ENCODE measurements around the gene CTNNB1.

Gene CTNNB1

DNA sequence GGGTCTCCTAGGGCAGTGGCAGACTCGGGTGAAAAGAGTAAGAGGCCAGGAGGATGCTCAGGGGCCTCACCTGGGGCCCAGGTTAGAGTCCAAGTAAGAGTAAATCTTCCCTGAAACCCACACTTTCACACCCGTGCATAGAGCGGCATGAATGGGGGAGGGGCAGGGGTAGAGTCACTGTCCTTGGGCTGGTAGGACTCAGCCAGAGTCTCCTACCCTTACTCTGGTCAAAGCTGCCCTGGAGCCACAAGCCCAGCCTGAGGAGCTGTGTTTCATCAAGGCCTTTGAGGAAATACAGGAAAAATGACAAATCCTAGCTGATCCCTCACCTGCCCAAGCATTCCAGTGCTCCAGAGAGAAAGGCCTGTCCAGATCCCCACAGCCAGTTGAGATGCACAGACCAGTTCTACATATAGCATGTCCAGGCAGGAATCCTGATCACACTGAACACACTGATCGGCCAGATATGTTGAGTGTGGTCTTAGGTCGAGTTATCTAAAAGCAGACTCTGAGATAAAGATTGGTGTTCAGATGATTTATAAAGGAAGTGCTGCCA, 16.7 kb upstream of the CTNNB1 start:
- Histone ChIP-seq H3K4me3 (ENCODE audit: low read depth in 1 of 2, low read length in 1 of 2) (no peak overlapping the region), H3K27me3 (peaks cover 4% of the 10 kb centered on the region), H3K4me1 (ENCODE audit: control insufficient read depth in 1 of 2, insufficient read depth in 1 of 2, low read depth in 1 of 2, low read length in 1 of 2) (no peaks in the 10 kb centered on the region), H3K9me3 (no peaks in the 10 kb centered on the region), H3K27ac (no peak overlapping the region), H3K36me3 (no peaks in the 10 kb centered on the region)
- TF ChIP-seq, protein P1, sequence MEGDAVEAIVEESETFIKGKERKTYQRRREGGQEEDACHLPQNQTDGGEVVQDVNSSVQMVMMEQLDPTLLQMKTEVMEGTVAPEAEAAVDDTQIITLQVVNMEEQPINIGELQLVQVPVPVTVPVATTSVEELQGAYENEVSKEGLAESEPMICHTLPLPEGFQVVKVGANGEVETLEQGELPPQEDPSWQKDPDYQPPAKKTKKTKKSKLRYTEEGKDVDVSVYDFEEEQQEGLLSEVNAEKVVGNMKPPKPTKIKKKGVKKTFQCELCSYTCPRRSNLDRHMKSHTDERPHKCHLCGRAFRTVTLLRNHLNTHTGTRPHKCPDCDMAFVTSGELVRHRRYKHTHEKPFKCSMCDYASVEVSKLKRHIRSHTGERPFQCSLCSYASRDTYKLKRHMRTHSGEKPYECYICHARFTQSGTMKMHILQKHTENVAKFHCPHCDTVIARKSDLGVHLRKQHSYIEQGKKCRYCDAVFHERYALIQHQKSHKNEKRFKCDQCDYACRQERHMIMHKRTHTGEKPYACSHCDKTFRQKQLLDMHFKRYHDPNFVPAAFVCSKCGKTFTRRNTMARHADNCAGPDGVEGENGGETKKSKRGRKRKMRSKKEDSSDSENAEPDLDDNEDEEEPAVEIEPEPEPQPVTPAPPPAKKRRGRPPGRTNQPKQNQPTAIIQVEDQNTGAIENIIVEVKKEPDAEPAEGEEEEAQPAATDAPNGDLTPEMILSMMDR (IDR thresholded peaks at IDR 0.05), result no peak

DNA sequence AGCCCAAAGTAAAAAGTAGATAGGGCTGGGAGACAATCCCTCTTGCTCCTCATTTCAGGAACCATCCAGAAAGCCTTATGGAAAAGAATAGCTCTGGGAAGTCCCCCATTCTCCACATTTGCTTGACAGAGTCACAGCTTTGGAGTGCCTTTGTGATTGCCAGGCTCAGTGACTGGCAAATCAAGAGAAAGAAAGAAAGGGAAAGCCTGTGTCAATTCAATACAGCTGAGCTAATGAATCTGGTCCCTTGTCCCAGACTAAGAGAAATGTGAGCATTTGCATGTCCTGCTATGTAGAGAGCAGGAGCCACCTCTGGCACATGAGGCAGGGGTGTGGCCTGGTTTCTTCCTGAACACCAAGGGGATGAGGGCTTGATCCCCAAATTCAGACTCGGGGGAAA, 14.9 kb upstream of the CTNNB1 start:
- H3K36me3 ChIP-seq, result no peaks in the 10 kb centered on the region
- TF ChIP-seq, protein P1 (IDR thresholded peaks at IDR 0.05), result no peak
- no peaks in the 10 kb centered on the region for H3K9me3 ChIP-seq

GRCh38 chr3:41186297-41186696, 13.0 kb upstream of the CTNNB1 start:
- peaks cover 4% of the 10 kb centered on the region for H3K27me3 ChIP-seq
- no peaks in the 10 kb centered on the region for H3K36me3 ChIP-seq
- H3K9me3 ChIP-seq, result no peaks in the 10 kb centered on the region
- peaks cover 0 to 4% of the 10 kb centered on the region in 2 experiments for H3K4me1 ChIP-seq (ENCODE audit: control insufficient read depth in 1 of 2, insufficient read depth in 1 of 2, low read depth in 1 of 2, low read length in 1 of 2)
- no peak overlapping the region for H3K4me3 ChIP-seq (ENCODE audit: low read depth in 1 of 2, low read length in 1 of 2)
- no peak overlapping the region for H3K27ac ChIP-seq
- TF ChIP-seq, protein P1 (IDR thresholded peaks at IDR 0.05), result no peak

More for the DNA sequence above, 14.9 kb upstream of the CTNNB1 start:
- Histone ChIP-seq H3K27me3 (peaks cover 4% of the 10 kb centered on the region), H3K4me1 (ENCODE audit: control insufficient read depth in 1 of 2, insufficient read depth in 1 of 2, low read depth in 1 of 2, low read length in 1 of 2) (no peaks in the 10 kb centered on the region), H3K4me3 (ENCODE audit: low read depth in 1 of 2, low read length in 1 of 2) (no peak overlapping the region), H3K27ac (no peak overlapping the region)

- Histone ChIP-seq H3K4me3 (ENCODE audit: low read depth in 1 of 2, low read length in 1 of 2) (no peak overlapping the region), H3K9me3 (no peaks in the 10 kb centered on the region), H3K4me1 (ENCODE audit: control insufficient read depth in 1 of 2, insufficient read depth in 1 of 2, low read depth in 1 of 2, low read length in 1 of 2) (peaks cover 0 to 4% of the 10 kb centered on the region in 2 experiments), H3K36me3 (no peaks in the 10 kb centered on the region), H3K27me3 (peaks cover 4% of the 10 kb centered on the region), H3K27ac (no peak overlapping the region)
- TF ChIP-seq, protein P1 (IDR thresholded peaks at IDR 0.05), result no peak
These were observed 11.0 kb upstream of the CTNNB1 start for GRCh38 chr3:41188306-41188705.

GRCh38 chr3:41190509-41191284, 8.6 kb upstream of the CTNNB1 start:
- no peaks in the 10 kb centered on the region for H3K36me3 ChIP-seq
- TF ChIP-seq, protein P1 (IDR thresholded peaks at IDR 0.05), result no peak
- no peak overlapping the region for H3K27ac ChIP-seq
- peaks cover 0 to 4% of the 10 kb centered on the region in 2 experiments for H3K4me1 ChIP-seq (ENCODE audit: control insufficient read depth in 1 of 2, insufficient read depth in 1 of 2, low read depth in 1 of 2, low read length in 1 of 2)
- no peaks in the 10 kb centered on the region for H3K27me3 ChIP-seq
- H3K9me3 ChIP-seq, result no peaks in the 10 kb centered on the region
- no peak overlapping the region for H3K4me3 ChIP-seq (ENCODE audit: low read depth in 1 of 2, low read length in 1 of 2)

All from neutrophil (primary cell).